CD4-positive, alpha-beta T cell treated with Interleukin-10 for 1 hour (primary cell): ENCODE measurements around the gene DENND1A.

ENCODE experiments used
- DNase-seq: peaks from one replicate; pipeline ENCODE4 v3.0.0-alpha.2; 2020

DENND1A gene

DNA sequence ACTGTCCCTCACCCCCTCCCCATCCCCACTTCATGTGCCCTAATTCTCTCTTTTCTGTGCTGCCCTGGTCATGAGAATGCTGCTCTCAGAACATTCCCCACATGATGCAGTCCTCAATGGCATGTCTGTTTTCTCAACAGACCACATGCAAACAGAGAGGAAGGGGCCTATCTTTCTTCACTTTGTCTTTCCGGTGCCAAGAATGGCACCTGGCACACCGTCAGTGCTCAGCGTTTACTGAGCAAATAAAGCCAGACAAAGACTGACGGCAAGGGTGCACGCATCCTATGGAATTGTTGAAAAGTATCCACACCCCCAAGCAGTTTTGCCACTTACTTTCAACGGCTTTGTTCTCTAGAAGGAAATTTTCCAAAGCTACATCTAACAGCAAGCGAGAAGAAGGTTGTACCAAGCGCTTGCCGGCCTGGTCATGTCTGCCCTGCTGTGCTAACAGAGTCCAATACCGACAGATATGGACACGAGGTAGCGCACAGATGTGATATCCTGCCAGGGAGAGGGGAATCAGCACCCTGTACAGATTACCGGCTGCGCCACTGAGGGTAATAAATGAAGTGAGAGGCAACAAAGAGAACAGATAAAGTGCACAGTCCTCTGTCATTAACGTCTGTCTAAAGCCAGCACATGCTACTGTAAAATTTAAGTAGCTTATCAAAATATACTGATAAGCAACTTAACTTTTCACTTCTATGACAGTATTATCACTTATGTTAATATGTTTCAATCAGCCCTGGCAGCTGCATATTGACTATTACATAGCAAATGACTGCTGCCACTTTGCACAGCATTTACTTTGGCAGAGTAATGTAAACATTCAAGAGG lies 251.7 kb downstream of the DENND1A start:
- no peak for DNase-seq

DNA sequence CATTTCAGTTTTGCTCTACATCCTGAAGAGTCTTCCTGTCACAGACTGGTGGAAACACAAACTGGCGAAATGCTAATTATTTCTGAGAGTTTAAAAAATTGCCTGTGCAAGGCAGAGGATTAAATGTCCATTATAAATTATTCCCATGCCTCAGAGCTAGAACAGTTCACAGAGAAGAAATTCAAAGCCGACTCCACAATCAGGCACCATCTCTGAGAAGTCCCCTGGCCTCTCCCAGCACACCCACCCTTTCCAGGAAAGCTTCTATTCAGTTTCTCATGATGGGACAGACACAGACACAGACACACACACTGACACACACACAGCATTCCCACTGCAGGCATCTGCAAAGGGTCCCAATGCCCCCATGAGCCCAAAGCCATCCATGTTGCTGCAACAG lies 253.1 kb downstream of the DENND1A start:
- DNase-seq = no peak

DNA sequence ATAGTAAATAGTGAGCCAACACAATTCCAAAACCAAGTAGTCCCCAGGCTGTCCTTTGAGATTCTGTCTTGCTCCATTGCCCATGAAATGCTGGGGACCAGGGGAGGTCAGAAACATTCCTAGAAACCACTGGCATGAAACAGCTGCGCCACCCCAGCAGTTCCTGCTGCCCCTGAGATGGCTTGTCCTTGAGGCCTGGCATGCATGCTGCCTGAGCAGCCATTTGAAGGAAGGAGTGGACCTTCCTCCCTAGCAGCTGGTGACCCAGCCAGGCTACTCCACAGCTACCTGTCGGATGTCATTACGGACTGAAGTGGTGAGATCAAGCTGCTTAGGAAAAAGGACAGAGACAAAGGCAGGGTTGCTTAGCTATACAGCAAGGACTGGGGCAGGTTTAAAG lies 260.6 kb downstream of the DENND1A start:
- DNase-seq = no peak

DNA sequence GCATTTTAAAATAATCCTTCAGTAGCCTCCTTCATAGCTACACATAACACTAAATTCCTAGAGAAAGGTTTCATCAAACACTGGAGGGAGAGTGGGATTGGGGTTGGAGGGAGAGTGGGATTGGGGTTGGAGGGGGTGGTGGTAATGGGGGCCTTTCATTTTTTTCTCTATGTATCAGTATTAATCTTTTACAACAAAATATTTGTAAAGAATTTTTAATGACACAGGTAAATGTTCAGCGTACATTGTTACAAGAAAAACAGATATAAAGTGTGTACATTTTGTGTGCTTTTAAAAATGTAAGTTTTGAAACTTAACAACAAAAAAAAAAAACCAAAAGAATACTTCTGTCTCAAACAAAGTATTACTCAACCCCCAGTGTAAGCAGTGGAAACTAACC lies 266.4 kb downstream of the DENND1A start:
- DNase-seq = no peak

DNA sequence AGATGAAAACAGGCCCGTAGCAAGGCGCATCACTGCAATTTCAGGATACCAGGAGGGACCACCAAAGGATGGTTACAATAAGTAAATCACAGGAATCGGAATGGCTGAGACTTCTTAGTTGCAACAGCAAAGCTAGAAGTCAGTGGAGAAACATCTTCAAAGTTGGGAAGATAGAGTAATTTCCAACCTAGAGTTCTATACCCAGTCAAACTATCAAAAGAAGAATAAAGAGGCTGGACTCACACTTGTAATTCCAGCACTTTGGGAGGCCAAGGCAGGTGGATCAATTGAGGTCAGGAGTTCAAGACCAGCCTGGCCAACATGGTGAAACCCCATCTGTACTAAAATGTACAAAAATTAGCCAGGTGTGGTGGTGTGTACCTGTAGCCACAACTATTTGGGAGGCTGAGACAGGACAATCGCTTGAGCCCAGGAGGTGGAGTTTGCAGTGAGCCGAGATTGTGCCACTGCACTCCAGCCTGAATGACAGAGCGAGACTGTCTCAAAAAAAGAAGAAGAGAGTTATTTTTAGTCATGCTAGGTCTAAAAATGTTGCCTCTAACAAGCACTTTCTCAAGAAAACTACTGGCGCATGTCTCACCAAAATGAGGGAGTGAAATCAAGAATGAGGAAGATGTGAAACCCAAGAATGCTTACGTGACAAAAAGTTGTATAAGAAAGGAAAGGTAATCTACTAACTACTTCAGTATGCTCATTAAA lies 267.7 kb downstream of the DENND1A start:
- DNase-seq = no peak

DNA sequence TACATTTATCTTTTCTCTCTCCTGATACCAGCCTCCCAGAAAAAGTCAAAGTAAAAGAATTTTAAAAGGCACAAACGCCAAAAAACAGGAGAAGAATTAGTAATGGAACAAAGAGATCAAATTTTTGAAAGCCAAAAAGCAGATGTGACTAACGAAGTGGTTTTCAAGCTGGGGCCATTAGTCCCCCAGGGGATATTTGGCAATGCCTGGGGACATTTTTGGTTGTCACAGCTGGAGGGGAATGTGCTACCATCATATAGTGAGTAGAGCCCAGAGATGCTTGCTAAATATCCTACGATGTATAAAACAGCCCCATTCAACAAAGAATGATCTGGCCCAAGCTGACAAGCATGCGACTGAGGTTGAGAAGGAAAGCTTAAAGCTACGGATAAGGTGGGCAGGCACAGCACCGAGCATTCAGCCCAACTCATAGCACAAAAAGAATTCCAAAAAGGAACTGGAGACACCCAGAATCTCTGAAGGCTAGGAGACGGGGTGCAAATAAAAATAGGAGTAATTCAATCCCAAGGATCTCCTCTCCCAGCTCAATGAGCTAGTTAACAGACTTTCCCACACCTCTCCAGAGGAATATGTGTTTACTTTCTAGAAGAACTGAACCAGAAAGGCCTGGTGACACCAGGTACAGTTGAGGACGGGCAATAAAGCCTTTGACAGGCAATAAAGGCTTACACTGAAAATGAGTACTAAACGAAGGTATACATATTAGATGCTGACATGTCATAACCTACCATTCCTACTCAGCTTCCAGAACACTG lies 269.0 kb downstream of the DENND1A start:
- no peak for DNase-seq

DNA sequence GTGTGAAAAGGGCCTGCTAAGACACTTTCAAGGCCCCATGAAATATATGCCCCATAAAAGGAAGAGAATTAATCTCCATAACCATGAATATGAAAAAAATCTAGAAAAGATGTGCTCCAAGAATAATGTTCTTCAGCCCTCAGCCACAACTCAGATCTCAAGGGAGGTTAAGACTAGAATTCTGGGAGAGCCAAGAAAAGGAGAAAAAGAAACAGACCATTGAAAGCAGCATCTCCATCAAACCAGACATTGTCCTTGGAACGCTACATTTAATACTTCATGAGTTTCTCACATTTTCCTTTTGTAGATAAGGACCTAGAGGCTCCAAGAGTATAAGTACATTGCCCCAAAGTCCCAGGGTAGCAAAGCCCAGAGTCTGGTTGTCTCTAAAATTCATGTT lies 270.6 kb downstream of the DENND1A start:
- no peak for DNase-seq

DNA sequence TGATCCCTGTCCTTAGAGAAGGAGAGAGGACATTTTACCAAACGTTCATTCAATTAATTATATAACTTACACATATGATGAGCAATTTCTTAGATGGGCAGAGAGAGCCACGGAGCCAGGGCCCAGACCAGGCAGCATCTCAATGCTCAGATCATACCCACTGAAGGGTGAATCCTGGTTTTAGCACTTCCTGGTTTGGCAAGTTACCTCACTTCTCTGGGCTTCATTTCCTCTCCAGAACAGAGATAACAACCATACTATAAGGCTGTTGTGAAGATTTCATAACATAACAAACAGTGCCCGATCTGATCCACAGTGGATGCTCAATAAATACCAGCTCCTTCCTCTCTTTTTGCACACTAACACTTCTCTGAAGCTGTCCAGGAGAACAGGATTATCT lies 271.1 kb downstream of the DENND1A start:
- no peak for DNase-seq

DNA sequence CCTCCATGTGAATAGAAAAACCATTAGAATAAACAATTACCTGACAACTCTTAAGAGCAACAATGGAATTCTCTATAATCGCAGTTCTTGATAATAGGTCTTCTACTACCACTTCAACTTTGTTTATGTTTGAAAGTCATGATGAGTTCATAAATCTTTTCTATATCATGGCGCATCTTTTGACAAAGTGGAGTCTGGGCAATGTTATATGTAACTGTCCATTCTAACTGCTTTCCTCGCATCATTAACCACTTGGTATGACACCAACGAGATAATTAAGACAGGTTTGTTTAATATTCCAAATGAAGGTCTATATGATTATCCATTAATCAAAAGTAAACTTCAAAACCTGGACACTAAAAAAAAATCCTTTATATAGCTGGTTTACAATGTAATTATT lies 272.0 kb downstream of the DENND1A start:
- DNase-seq = no peak

DNA sequence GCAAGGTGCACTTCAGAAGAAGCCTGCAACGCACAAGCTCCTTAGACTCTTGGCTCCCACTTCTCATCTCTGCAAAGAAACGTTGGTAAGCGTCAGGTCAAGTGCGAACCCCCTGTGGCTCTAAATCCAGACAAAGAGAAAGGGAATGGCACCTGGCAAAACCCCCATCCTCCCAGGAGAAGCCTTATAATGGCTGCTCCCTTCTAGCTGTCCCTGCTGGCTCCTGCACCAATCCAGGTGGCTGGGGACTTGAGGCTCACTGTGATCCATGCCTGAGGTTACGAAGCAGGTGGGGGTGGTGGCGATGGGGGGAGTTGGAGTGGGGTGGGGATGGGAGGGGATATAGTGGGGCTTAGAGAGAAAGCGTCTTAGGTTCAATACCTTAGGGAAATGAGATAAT lies 272.8 kb downstream of the DENND1A start:
- DNase-seq = no peak

DNA sequence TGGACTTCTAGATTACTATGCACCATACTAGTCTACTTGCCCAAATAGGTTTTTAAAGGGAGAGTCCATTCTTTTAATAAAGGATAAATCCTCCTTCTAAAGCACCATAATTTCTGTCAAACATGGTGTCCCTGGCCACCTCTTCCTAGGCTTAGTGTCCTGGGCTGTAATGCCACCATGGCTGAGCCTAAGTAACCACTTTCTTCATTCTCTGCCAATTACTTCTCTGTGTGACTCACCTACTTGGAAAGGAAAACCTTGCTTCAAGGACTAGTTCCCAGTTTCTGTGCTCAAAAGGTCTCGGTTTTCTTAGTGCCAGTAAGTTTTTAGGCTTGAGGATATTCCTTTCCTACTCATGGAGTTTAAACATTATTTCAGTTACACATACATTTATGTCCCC lies 273.4 kb downstream of the DENND1A start:
- no peak for DNase-seq

DNA sequence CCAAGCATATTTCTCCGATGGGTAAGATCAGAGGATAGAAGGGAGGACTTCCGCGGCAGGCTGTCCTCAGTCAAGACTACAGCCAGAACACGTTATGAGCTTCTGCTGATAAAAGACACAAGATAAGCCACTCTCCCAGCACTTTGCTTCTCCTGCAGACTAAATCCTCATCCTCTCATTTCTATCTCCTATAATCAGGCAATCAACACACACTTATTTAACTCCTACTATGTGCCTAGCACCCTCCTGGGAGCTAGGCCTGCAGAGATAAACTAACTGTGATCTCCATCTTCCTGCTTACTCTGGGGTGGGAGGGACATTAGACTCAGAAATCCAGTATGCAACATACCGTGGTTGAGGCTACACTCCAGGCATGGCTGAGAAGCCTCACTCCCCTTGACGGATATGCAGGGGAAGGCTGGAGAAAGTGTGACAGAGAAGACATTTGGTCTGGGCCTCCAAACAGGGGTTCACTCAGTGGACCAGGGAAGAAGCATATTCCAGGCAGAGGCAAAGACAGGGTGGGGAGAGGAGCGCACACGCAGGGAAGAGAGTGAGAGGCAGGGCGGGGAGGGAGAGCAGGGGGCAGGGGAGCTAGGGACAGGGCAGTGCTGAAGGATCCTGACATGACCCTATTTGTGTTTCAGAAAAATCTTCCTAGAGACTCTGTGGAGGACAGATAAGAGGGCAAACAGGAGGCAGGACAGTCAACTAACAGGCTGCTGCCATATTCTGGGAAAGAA lies 274.1 kb downstream of the DENND1A start:
- no peak for DNase-seq

DNA sequence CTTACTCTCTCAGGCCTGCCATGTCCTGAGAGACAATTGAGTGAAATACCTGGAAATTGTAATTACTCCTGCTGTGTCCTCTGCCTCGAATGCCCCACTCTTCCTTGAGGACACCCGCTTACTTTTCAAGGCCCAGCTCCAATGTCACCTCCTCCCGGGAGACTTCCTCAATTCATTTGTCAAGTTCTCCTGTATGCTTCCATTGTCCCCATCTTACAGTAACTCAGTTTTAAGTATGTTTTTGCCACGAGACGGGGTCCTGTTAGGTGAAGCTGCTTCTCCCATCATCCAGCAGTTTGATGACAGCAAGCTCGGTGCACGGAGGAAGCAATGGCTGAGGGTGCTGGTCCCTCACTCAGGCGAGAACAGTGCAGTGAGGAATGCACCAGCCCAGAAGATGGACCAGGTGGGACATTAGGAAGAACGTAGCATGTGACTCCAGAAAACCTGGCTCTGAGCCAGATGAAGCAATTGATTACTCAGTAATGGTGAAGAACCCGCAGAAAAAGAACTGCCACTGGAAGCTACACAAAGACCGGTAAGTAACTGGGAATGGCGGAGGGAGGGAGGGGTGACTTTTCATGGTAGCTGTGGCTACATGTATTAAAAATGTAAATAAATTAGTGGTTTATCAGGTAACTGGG lies 274.8 kb downstream of the DENND1A start:
- DNase-seq = no peak

DNA sequence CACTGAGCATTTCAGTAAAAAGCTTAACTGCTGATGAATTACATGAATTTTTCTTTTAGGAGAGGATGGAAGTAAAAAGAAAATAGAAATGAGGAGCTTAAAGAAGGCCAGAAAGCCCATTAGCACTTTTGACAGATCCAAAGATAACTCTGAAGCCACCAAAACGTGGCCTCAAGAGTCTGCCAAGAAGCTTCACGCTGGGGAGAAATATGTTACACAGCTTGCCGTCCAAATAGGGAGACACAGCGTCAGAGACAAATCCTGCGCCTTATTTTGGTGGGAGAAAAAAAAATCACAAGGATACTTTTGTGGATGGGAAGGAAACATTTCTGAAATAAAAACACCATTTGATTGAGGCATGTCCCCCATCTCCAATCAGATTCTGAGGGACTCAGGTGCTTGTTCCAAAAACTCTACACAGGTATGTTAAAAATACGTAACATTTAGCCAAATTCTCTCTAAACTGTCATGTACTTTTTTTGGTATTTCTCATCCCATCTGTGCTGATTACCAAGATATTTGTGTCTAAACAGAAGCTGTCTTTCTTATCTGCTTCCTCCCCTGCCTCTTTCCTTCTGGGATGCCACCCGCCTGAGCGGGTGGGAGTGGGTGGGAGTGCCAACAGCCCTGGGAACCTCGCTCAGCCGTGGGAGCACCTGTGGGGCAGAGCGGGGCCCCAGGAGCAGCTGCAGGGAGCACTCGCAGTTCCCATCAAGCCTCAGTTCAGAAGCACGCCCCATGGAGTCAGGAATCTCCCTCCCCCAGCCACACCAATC lies 275.5 kb downstream of the DENND1A start:
- no peak for DNase-seq

DNA sequence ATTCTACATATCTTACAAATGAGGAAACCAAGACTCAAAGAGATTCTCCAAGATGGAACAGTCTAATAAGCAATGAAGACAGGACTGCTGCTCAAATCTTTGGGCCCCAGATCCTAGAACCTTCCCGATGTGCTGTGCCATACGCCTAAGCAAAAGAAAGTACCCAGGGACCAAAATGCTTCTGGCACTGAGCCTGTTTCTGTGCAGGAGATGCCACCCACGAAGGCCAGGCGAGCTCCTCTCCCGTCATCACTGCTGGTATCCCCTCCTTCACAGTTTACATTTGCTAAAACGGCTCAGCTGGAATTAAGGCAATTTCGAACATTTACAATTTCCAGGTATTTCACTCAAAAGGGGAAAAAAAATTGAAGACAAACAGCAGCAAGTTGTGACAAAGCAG lies 277.5 kb downstream of the DENND1A start:
- DNase-seq = no peak

DNA sequence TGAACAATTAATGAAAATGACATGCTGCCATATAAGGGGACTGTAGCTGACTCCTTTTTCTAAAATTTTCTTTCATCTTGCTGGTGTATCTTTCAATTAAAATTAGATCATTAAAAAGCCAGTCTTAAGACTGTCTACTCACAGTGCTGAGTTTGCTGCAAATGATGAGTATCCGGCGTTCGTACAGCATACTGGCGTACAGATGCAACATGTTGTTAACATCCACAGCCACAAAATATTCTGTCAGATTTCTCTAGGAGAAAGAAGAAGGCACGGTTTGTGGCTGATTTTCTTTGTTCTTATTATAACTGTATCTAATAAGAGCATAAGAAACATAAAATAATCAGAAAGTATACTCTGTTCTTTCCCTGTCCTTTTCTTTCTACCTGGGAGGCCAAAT lies 278.1 kb downstream of the DENND1A start:
- DNase-seq = no peak

DNA sequence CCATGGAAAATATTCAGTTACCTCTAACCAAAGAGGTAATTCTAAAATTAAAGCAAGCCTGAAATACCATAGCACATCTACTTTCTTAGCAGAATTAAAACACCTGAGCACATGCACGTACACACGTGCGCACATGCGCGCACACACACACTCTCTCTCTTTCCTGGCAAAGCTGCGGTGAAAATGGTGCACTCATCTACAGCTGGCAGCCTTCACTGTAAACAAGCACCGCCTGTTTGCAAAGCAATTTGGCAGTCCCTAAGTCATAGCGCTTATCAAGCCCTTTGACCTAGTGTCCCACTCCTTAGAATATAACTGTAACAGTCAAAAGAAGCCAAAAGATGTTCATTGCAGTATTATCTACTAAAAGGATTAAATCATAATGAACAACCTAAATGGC lies 278.7 kb downstream of the DENND1A start:
- DNase-seq = no peak

DNA sequence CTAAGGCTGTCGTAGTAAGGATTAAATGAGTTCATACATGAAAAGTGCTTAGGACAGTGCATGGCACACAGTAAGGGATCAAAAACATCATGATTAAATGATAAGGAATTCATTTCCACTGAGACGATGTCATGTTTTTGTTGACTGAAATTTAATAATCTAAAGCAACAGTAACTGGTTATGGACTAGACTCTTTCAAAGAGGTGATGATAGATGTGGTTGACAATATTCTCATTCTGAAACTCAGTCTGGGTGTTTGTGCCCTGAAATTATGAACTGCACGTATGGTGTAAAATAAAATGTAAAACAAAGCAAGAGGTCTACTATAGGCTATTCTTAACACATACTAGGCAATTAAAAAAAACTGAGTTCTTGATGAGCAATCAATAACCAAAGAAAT lies 280.0 kb downstream of the DENND1A start:
- DNase-seq = no peak

DNA sequence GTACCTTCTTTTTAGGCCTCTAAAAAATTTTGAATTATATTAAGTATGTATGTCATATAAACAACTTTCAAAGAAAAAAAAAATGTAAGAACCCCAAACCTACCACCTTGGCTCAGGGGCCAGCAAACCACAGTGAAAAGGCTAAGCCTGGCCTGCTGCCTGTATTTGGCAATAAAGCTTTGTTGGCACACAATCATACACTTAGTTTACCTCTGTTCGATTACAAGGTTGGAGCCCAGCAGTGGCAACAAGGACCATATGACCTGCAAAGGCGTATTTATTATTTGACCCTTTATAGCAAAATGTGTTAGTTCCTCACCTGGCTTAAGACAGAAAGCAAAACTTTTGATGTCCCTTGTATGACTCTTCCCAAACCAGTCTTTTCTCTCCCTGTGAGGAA lies 282.8 kb downstream of the DENND1A start:
- no peak for DNase-seq

DNA sequence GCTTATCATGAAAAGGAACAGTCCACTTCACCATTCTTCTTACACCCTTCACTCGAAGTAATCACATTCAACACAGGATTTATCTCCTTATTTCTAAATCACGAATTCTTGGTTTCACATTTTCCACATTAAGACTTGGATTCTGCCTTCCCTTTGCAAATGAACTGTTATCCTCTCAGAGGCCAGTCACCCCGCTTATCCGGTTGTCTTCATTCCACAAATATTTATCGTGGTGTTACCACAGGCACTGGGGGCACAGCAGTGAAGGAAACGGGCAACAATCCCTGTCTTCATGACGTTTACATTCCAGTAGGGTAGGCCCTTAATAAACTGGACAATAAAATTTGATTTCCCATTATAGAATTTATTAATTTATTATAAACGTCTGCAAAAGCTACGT lies 284.2 kb downstream of the DENND1A start:
- no peak for DNase-seq

DNA sequence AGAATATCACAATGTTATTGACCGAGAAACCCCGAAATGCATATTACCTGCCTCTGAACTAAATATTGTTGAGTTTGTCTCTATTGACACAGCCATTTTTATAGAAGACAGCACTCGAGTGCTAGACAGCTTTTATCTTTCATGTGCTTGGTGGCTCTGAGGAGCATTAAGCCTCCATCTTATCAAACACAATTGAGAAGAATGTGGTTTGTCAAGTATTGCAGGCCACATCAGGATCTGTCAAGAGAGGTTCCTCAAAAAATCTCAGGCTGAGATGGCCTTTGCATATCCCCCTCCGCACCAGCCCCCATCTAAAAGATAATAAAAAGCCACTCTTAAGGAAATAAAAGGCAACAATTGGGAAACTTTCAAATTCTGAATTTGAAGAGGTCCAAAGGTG lies 284.8 kb downstream of the DENND1A start:
- no peak for DNase-seq

DNA sequence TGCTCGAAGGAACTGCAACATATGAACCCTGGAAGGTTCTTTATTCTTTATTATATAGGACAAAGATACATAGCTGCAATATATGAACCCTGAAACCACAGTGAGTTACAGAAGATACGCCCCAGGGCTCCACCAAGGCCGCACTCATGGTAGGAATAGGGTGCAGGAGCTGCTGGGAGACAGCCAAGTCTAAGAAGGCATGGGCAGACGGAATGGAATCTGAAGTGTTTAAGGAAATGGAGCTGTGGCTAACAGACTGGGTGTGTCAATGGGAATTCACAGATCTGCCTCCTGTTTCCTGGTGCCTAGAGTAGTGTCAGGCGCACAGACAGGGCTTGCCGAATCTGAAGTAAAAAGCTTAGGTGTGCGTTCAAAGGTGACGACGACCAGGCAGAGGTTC lies 286.4 kb downstream of the DENND1A start:
- no peak for DNase-seq
